Stimulated activated CD8-positive, alpha-beta memory T cell treated with anti-CD3 and anti-CD28 coated beads, Interleukin-15, amount 100 ng/mL, for 24 hours (primary cell): Measurements from ENCODE around the gene COPS3.
"Not testable (repeated sequence)": the region's sequence is repeated elsewhere in the genome, so short reads cannot be mapped to it uniquely, and the experiment has no call there.

Source experiments
- DNase-seq: peaks from one replicate; pipeline ENCODE4 v3.0.0-alpha.2; 2020; ENCODE audit warnings: low read depth

Gene COPS3

DNA sequence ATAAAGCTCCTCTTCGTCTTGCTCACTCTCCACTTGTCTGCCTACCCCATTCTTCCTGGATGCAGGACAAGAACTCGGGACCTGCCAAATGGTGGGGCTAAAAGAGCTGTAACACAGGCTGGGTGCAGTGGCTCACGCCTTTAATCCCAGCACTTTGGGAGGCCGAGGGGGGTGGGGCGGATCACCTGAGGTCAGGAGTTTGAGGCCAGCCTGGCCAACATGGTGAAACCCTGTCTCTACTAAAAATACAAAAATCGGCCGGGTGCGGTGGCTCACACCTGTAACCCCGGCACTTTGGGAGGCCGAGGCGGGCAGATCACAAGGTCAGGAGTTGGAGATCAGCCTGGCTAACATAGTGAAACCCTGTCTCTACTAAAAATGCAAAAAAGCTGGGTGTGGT, 20.6 kb upstream of the COPS3 start:
- DNase-seq: not testable (repeated sequence)

DNA sequence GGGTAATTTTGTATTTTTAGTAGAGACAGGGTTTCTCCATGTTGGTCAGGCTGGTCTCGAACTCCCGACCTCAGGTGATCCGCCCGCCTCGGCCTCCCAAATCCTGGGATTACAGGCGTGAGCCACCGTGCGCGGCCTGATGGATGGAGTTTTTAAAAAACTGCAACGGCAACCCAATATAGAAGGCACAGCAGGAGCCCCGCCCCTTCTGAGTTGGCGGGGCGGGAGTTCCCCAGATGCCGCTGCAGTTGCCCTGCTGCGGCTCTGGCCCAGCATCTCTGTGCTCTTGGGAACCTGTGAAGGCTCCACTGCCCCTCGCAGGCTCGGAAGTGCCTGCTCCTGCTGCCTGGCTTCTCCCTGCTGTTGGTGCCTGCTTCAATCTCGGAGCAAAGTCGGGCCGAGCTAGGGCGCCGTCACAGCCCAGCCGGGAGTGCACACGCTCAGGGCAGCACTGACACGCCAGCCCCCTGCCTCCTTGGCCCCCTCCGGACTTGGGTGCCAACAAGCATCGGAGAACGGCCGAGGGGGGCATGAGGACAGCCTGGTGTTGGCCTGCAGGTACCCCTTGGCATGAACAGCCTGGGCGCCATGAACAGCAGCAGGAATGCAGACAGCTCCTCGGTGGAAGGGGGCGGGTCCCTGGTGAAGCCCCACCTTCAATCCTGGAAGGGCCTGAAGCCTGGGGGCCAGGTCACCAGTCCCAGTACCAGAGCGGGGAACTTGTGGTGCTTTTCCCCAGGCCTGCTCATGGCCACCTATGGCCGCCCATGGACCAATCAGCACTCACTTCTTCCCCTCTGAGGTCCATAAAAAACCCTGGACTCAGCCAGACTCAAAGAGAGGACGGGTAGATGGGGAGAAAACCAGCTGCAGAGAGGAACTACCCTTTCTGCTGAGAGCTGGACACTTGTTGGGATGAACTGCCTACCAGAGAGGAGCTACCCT, 19.9 kb upstream of the COPS3 start:
- no peak for DNase-seq

DNA sequence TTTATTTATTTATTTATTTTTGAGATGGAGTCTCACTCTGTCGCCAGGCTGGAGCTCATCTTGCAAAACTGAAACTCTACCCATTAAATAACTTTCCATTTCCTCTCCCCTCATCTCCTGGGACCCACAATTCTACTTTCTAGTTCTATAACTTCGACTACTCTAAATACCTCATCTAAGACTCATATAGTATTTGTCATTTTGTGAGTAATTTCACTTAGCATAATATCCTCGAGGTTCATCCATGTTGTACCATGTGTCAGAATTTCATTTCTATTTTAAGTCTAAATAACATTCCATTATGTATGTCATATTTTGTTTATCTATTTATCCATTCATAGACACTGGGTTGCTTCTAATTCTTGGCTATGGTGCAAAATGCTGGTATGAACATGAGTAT, 17.1 kb upstream of the COPS3 start:
- no peak for DNase-seq

DNA sequence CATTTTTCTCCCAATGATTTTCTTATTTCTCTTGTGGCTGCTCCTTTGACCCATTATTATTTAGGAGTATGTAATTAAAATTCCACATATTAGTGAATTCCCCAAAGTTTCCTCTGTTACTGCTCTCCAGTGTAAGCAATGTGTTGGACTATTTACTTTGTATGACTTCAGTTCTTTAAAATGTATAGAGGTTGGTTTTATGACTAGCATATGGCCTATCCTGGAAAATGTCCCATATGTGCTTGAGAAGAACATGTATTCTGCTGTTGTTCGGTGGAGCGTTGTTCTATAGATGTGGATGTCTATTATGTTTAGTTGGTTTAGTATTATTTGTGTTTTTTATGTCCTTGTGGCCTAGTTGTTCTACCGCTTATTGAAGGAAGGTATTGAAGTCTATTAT, 16.2 kb upstream of the COPS3 start:
- DNase-seq: no peak

DNA sequence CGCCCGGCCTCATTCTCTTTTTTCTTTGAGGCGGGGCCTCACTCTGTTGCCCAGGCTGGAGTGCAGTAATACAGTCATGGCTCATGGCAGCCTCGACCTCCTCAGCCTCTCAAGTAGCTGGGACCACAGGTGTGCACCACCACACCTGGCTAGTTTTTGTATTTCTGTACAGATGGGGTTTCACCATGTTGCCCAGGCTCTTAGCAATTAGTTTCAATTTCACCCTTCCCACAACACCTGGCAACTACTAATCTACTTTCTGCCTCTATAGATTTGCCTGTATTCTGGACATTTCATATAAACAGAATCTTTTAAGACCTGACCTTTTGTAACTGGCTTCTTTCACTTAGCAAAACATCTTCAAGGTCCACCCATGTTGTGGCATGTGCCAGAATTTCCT, 14.1 kb upstream of the COPS3 start:
- no peak for DNase-seq

DNA sequence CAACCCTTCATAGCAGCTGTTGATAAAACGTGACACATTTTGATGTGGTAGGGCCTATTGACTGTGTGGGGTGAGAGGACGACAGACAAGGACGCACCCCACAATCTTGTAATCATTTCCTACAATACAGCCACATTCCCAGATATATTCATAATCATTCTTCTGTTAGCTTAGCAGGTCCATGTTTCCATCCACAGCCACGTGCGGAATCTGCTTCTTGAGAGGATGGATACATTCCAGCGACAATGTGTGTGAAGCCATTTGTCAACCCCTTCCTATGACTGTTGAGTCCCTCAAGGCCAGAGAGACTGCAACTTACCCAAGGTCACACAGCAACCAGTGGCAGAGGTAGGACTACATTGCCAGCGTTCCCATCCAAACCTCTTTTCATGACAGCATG, 8.7 kb upstream of the COPS3 start:
- DNase-seq: no peak

DNA sequence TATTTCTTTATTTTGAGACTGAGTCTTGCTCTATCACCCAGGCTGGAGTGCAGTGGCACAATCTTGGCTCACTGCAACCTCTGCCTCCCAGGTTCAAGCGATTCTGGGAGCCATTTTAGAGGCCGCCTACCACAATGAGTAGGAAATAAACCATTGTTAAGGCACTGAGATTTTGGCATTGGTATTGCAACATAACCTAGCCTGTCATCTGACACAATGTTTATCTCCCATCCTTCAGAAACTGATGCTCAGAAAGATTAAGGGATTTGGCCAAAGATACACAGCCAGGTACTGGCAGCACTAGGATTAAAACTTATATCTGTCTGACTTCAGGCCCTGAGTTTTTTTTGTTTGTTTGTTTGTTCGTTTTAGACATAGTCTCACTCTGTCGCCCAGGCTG, 8.0 kb upstream of the COPS3 start:
- DNase-seq: no peak

DNA sequence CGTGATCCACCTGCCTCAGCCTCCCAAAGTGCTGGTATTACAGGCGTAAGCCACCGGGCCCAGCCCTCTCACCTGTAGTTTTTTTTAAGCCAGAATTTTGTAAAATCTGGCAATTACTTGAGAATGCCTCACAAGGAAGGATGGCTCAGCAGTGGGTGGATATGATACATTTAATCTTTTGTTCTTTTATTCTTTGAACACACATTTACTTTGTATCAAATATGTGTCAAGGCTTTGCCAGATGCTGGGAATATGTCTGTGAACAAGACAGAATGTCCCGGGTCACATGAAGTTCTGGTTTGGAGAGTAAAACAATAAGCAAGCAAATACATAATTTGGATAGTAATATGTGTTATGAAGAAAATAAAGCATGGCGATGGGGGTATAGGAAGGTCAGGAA, 4.9 kb upstream of the COPS3 start:
- DNase-seq: no peak

DNA sequence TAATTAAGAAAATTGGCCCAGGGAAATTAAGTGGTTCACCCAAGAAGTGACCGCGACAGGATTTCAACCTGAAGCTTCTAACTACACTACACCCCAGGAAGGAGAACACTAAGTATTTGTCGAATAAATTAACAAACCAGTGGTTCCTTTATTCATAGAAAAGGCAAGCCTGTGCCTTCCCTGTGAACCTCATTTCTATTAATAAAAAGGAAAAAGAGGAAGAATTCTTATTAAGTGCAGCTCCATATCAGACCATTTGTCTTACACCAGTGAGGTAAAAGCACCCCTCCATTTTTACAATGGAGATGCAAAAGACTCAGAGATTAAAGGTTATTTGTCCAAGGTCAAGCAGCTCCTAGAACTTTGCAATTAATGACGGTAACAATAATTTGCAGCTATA, 1.7 kb downstream of the COPS3 start:
- no peak for DNase-seq

DNA sequence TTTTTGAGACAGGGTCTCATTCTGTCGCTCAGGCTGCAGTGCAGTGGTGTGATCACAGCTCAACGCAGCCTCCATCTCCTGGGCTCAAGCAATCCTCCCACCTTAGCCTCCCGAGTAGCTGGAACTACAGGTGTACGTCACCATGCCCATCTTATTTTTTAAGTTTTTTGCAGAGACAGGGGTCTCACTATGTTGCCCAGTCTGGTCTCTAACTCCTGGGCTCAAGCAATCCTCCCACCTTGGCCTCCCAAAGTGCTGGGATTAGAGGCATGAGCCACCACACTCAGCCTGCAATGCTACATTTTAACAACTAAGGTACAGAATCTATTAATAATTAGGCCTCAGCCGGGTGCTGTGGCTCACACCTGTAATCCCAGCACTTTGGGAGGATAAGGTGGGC, 3.6 kb downstream of the COPS3 start:
- DNase-seq: not testable (repeated sequence)

DNA sequence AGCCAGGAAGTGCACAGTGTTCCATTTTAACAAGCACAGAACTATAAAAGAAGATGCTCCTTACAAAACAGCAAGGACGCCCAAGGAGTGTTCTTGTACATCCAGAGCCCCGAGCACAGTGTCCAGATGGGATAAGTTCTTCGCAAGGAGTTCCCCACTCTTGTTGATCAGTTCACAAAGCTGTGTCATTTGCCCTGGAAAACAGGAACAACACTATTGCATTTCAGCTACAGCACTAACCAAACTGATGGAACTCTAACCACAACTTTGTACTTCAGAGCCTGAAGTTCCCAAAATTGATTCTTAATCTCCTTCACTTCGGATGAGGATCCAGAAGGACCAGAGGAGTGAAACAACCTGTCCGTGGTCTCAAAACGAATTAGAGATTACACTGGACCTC, 5.1 kb downstream of the COPS3 start:
- DNase-seq: no peak

DNA sequence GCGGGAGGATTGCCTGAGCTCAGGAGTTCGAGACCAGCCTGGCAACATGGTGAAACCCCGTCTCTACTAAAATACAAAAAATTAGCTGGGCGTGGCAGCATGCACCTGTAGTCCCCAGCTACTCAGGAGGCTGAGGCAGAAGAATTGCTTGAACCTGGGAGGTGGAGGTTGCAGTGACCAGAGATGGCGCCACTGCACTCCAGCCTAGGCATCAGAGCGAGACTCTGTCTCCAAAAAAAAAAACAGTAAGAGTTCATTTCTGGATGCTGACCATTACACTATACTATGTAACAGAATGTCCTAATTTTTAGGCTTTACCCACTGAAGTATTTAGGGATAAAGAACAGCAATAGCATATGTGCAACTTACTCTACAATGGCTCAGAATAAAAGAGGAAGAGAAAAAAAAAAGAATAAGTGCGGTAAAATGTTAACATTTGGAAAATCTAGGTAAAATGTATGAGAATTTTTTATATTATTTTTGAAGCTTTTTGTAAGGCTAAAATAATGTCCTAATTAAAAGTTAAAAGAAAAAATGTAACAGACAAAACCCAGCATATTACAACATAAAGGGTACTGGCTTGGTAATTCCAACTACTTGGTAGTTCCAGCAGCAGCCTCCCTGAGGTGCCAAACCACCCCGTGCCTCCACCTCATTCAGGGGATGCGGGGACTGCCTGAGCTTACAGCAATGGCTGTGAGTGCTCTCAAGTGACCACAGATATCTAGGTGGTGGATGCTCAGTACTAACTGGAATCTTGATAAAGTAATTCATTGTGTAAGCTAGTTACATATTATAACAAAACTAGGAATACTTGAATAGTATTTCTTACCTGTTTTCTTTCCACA, 10.9 kb downstream of the COPS3 start:
- no peak for DNase-seq

DNA sequence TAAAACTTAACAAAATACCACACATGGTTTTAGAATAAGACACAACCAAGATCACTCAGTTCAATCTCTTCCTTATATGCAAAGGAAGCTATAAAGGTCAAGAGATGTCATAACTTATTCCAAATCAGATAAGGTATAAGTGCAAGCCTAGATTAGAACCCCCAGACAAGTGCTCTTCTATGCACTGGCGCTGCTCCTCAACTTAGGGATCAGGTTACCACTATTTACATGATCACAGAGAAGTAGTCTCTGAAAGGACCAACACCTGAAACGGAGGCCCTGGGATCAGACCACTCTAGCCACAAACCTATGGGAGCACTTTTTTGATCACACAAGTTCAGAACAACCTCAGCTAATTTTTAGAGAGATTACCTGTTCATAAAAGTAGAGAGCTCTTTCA, 16.6 kb downstream of the COPS3 start:
- DNase-seq: no peak

DNA sequence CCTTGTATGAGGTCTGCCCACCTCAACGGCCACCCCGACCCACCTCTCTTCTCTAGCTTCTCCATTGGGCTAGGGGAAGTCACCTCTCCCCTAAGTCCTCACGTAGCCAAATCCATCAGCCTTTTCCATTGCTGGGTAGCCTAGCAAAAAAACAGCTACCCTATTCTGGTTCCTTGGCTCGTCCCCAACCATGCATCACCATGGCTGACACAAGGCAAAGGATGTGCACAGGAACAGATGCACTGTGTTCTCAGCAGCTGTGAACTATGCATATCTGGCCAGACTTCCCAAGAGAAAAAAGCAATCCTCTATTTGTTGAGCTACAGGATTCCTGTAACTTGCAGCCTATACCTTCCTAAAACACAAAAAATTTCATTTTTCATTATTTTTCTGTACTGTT, 22.0 kb downstream of the COPS3 start:
- no peak for DNase-seq

DNA sequence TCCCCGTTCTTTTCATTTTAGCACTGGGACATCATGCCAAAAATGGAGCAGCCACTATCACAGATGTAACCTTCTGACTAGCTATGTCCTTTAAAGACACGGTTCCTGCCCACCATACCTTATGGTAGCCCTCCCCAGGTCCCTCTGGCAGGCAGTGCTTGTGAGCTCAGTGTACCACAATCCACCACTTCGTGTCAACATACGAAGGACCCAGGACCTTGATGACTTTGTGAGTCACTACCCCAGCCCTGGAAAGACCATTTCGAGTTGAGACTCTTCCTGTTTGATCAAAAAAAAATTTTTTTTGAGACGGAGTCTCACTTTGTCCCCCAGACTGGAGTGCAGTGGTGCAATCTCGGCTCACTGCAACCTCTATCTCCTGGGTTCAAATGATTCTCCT, 23.0 kb downstream of the COPS3 start:
- no peak for DNase-seq

DNA sequence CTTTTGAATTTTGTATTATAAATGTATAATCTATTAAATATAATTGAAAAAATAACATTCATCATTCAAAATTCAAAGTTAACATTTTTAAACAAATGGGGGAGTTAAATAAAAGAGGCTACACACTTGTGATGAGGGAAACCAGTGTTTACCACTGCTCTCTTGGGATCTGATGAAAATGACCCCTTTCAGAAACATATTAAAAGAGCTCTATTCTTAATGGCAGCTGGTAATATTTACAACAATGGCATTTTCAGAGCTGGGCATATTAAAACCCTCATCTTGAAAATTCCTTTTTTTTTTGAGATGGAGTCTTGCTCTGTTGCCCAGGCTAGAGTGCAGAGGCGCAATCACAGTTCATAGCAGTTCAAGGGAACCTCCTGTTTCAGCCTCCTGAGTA, 24.7 kb downstream of the COPS3 start:
- DNase-seq: no peak

DNA sequence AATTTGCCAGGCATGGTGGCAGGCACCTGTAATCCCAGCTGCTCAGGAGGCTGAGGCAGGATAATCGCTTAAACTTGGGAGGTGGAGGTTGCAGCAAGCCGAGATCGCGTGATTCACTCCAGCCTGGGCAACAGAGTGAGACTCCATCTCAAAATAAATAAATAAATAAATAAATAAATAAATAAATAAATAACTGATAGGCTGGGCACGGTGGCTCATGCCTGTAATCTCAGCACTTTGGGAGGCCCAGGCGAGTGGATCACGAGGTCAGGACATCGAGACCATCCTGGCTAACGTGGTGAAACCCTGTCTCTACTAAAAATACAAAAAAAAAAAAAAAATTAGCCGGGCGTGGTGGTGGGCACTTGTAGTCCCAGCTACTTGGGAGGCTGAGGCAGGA, 25.4 kb downstream of the COPS3 start:
- DNase-seq: not testable (repeated sequence)

DNA sequence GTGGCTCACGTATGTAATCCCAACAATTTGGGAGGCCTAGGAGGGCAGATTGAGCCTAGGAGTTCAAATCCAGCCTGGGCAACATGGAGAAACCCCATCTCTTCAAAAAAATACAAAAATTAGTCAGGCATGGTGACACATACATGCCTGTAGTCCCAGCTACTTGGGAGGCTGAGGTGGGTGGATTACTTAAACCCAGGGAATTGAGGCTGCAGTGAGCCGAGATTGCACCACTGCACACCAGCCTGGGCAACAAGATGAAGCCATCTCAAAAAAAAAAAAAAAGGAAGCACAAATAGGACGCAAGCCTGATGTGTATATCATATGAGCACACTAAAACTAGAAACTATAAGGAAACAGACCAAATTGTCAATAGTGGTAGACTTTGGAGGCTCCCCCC, 27.0 kb downstream of the COPS3 start:
- no peak for DNase-seq

DNA sequence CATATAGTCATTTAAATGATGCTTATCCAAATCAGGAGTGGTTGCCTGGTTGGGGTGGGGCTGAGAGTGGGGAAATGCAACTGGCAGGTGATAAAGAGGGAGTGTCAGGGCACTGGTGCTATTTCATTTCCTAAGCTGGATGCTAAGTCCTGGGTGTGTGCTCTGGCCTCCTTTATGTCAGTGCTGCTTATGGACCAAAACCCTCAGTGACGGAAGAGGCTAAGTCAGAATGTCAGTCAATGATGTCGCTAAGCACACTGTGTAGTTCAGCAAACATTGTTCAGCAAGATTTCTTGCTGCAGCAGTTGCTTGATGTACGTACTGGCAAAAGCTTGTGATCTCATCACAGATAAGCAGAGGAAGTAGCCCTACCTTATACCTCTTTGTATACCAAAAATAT, 27.6 kb downstream of the COPS3 start:
- DNase-seq: no peak

DNA sequence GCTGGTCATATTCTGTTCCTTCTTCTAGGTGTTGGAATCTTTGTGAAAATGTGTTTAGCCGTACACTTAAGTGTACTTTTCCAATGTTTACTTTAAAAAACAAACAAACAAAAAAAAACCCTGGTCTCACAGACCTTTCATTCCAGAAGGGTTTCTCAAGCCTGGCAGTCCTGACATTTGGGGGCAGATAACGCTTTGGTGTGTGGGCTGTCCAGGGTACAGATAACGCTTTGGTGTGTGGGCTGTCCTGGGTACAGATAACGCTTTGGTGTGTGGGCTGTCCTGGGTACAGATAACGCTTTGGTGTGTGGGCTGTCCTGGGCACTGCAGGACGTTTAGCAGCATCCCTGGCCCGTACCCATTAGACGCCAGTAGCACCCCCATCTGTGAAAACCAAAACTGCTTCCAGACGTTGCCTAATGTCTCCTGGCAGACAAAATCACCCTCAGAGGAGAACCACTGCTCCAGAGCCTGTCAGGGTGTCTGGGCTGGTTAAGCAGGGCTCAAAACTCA, 28.8 kb downstream of the COPS3 start:
- DNase-seq: no peak

DNA sequence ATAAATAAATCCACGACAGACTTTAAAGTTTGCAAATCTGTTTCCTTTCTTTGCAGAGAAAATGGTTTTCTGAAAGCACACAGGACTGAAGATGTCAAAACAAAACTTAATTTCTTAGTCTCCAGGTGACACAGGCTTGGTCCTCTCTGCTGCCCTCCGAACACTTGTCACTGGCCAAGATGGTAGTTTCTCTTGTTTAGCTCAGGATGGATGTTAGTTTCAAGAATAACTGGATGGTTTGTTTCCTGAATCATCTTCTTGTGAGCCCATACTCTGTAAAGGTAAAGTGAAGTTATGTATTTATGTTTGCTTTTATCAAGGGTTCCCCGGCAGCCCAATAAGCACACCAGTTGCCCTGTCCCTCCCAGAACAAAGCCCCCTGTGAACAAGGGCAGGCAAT, 34.2 kb downstream of the COPS3 start:
- no peak for DNase-seq

DNA sequence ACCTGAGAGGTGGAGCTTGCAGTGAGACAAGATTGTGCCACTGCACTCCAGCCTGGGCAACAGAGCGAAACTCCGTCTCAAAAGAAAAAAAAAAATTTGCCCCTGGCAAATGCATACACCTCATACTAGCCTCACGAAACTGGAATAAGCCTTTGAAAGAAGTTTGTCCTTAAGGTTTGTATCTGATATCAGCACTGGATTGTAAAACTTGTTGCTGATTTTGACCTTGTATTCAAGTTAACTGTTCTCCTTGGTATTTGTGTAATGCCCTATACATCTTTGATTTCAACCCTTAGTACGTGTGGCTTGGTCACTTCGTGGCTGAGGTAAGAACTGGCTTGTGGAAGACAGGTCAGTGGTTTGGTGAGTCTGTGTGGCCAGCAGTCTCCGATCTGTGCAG, 37.9 kb downstream of the COPS3 start:
- DNase-seq: no peak

DNA sequence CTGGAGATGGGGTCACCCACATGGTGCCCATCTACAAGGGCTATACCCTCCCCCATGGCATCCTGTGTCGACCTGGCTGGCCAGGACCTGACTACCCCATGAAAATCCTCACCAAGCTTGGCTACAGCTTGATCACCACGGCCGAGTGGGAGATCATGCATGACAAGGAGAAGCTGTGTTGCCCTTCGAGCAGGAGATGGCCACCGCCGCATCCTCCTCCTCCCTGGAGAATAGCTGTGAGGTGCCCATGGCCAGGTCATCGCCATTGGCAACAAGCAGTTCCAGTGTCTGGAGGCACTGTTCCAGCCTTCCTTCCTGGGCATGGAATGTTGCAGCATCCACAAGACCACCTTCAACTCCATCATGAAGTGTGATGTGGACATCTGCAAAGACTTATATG, 38.8 kb downstream of the COPS3 start:
- DNase-seq: no peak
